SJCRH30 (cell line): Measurements from ENCODE around the gene LASP1. TPM values are rescaled to one million over a fixed set of nuclear protein-coding genes. Genes with fewer than 3 reads are reported as not detected.

Experiments used
- total RNA-seq: library from RNA; depleted of rRNA; stranded (reverse); fragments of >200 nt; shearing (Covaris generic); gene quantifications from 2 replicates; pipeline ENCODE4 v1.2.3, GENCODE V29; 2014; rRNA removed

The LASP1 gene
- total RNA-seq, 1 experiment from 2014 or later, result 38.8 TPM

Other genes starting within 250 kb of the LASP1 start
- 6.1 and 6.6 TPM in 2 replicates for gene EPOP, start 195.1 kb upstream of the LASP1 start, total RNA-seq
- gene MLLT6, start 164.8 kb upstream of the LASP1 start, total RNA-seq, result 24.2 and 35.5 TPM in 2 replicates
- 11.6 and 14.5 TPM in 2 replicates for gene CISD3, start 139.7 kb upstream of the LASP1 start, total RNA-seq
- 10.7 and 13.8 TPM in 2 replicates for gene PCGF2, start 121.7 kb upstream of the LASP1 start, total RNA-seq
- 239 and 280 TPM in 2 replicates for gene PSMB3, start 117.3 kb upstream of the LASP1 start, total RNA-seq
- gene PIP4K2B, start 70.5 kb upstream of the LASP1 start, total RNA-seq, result 39.8 and 41.8 TPM in 2 replicates
- gene CWC25, start 44.7 kb upstream of the LASP1 start, total RNA-seq, result 10.6 and 12.3 TPM in 2 replicates
- gene RPL23, start 16.3 kb upstream of the LASP1 start, total RNA-seq, result 2,556 and 2,769 TPM in 2 replicates
- gene FBXO47, start 97.3 kb downstream of the LASP1 start, total RNA-seq, result not detected in 2 replicates